Liver (tissue), 3 donors: ENCODE measurements around the gene CLPTM1.

Experiments used
- EGR1 ChIP-seq, 2 donors: IDR thresholded peaks; 2 replicates each; pipeline ENCODE4 v1.6.1; 2016 to 2018; ENCODE audit warnings: antibody characterized with exemption in 2 of 2, low read depth in 2 of 2
- ZBTB33 ChIP-seq: IDR thresholded peaks from 2 replicates; pipeline ENCODE4 v1.6.1; 2016; ENCODE audit warnings: antibody characterized with exemption
- TF ChIP-seq, protein P1 (sequence below): fragments of 150-350 bp; IDR thresholded peaks from 2 replicates; pipeline ENCODE4 v1.5.1; 2017; ENCODE audit warnings: improper control_type of control experiment, low read depth, low read length; ENCODE audit not compliant: missing input control
- TF ChIP-seq, protein P2 (sequence below): IDR thresholded peaks from 2 replicates; pipeline ENCODE4 v1.6.1; 2016; ENCODE audit warnings: antibody characterized with exemption
- donor health status: healthy.
- donor health status: healthy.

DNA sequence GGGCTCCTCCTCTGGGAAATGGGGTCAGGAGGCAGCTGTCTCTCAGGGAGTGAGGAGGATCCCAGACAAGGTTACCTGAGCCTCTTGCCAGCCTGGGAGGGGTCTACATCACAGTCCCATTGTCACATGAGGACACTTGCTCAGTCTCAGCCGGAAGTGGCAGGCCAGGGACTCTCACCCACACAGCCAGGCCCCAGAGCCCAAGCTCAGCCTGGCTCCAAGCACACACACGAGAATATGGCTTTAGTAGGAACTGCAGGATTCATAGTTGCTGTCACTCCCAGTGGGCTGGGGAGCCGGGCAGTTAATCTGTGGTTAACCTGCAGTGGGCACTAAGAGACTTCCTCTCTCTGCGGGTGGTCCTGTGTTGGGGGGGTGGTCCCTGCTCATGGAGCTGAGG is 30.3 kb downstream of the CLPTM1 start:
- TF ChIP-seq, protein P1, sequence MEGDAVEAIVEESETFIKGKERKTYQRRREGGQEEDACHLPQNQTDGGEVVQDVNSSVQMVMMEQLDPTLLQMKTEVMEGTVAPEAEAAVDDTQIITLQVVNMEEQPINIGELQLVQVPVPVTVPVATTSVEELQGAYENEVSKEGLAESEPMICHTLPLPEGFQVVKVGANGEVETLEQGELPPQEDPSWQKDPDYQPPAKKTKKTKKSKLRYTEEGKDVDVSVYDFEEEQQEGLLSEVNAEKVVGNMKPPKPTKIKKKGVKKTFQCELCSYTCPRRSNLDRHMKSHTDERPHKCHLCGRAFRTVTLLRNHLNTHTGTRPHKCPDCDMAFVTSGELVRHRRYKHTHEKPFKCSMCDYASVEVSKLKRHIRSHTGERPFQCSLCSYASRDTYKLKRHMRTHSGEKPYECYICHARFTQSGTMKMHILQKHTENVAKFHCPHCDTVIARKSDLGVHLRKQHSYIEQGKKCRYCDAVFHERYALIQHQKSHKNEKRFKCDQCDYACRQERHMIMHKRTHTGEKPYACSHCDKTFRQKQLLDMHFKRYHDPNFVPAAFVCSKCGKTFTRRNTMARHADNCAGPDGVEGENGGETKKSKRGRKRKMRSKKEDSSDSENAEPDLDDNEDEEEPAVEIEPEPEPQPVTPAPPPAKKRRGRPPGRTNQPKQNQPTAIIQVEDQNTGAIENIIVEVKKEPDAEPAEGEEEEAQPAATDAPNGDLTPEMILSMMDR = no peak
- TF ChIP-seq ZBTB33 = no peak
- no peak for TF ChIP-seq EGR1 (IDR thresholded peaks at IDR 0.05; ENCODE audit: low read depth in 2 of 2)
- TF ChIP-seq, protein P2, sequence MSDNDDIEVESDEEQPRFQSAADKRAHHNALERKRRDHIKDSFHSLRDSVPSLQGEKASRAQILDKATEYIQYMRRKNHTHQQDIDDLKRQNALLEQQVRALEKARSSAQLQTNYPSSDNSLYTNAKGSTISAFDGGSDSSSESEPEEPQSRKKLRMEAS = no peak
